Fibroblast of peridontal ligament (primary cell): Measurements from ENCODE around the gene PREPL.
"Not testable (repeated sequence)": the region's sequence is repeated elsewhere in the genome, so short reads cannot be mapped to it uniquely, and the experiment has no call there.

Experiments used
- DNase-seq: peaks from one replicate; pipeline ENCODE4 v3.0.0-alpha.2; 2010; ENCODE audit errors: extremely low read depth

The PREPL gene

GRCh38 chr2:44348400-44348799 lies 12.9 kb downstream of the PREPL start:
- DNase-seq, result peak; percentile 86

GRCh38 chr2:44347526-44347925 lies 13.8 kb downstream of the PREPL start:
- DNase-seq, result peak; percentile 19

- DNase-seq, result peak; percentile 18
Observed at GRCh38 chr2:44342854-44343253, 18.4 kb downstream of the PREPL start.

- peak; percentile 23 for DNase-seq
Observed at GRCh38 chr2:44335806-44336538, 25.3 kb downstream of the PREPL start.

GRCh38 chr2:44333994-44334393 lies 27.3 kb downstream of the PREPL start:
- no peak for DNase-seq

- peak; percentile 29 for DNase-seq
Observed at GRCh38 chr2:44330801-44331200, 30.5 kb downstream of the PREPL start.

GRCh38 chr2:44329343-44329742 lies 32.0 kb downstream of the PREPL start:
- no peak for DNase-seq

- no peak for DNase-seq
Observed at GRCh38 chr2:44328750-44329149, 32.5 kb downstream of the PREPL start.

- no peak for DNase-seq
Observed at GRCh38 chr2:44326548-44327264, 34.6 kb downstream of the PREPL start.

- DNase-seq, result no peak
Observed at GRCh38 chr2:44325897-44326296, 35.4 kb downstream of the PREPL start.

GRCh38 chr2:44324971-44325426 lies 36.3 kb downstream of the PREPL start:
- DNase-seq, result peak; percentile 81

GRCh38 chr2:44321360-44321759 lies 39.9 kb downstream of the PREPL start:
- no peak for DNase-seq

- DNase-seq, result no peak
Observed at GRCh38 chr2:44320832-44321231, 40.5 kb downstream of the PREPL start.

- no peak for DNase-seq
Observed at GRCh38 chr2:44315945-44316344, 45.3 kb downstream of the PREPL start.

GRCh38 chr2:44314362-44314761 lies 46.9 kb downstream of the PREPL start:
- DNase-seq, result no peak

- no peak for DNase-seq
Observed at GRCh38 chr2:44310287-44310686, 51.0 kb downstream of the PREPL start.

- no peak for DNase-seq
Observed at GRCh38 chr2:44305882-44306281, 55.4 kb downstream of the PREPL start.

GRCh38 chr2:44304258-44304657 lies 57.0 kb downstream of the PREPL start:
- DNase-seq, result no peak

GRCh38 chr2:44303766-44304165 lies 57.5 kb downstream of the PREPL start:
- DNase-seq, result not testable (repeated sequence)

GRCh38 chr2:44301111-44301510 lies 60.2 kb downstream of the PREPL start:
- no peak for DNase-seq

- no peak for DNase-seq
Observed at GRCh38 chr2:44299635-44300034, 61.7 kb downstream of the PREPL start.

- no peak for DNase-seq
Observed at GRCh38 chr2:44297431-44297830, 63.9 kb downstream of the PREPL start.

- no peak for DNase-seq
Observed at GRCh38 chr2:44296653-44297052, 64.6 kb downstream of the PREPL start.
